NCI-H748 (cell line): ENCODE data around the gene GNG8.

ENCODE experiments used
- DNase-seq: peaks from one replicate; lab custom pipeline; 2025; ENCODE audit not compliant: unreplicated experiment; lab: John Stamatoyannopoulos, UW

The GNG8 gene

DNA sequence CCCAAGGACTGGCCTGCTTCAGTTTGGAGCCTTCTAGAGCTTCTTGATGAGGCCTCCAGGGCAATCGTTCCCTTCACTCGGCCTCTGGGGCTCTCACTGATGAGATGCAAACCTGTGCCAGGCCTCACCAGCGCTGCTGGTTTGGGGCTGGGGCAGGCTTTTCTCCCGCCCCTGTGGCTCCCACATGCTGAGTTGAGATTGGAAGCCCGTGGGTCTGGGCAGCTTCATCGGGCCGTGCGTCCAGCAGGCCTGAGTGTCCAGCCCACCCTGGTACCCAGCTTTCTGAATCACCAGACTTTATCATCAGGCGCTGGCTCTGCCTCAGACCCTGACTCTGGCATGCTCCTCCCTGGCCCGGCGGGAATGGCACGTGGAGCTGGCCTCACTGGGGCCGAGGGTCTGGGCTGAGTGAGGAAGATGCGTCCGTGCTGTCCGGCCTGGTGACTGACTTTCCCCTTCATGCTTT, 30.6 kb downstream of the GNG8 start:
- no peak for DNase-seq

DNA sequence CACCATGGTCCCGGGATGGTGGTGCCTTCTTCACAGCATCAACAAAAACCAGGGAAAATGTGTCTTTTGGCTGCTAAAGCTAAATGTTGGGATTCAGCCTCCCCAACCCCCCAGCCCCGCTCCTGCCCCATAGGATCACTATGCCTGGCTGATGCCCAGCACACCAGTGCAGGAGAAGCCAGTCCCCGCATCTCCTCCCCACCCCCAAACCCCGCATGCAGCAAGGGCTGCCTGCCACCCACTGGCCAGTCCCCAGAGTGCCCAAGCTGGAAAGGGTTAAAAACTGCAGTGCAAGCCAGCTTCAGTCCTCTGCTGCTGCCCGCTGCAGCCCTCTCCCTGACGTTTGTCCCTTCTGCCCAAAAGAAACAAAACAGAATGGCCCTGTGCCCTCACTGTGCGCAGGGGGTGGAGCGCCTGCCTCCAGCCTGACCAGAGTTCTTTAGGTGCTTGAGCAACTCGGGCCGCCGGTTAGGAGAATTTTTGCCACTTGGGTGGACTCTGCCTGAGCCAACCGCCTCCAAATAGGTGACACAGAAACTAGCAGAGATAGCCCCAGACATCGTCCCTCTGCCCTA, 31.1 kb downstream of the GNG8 start:
- no peak for DNase-seq

DNA sequence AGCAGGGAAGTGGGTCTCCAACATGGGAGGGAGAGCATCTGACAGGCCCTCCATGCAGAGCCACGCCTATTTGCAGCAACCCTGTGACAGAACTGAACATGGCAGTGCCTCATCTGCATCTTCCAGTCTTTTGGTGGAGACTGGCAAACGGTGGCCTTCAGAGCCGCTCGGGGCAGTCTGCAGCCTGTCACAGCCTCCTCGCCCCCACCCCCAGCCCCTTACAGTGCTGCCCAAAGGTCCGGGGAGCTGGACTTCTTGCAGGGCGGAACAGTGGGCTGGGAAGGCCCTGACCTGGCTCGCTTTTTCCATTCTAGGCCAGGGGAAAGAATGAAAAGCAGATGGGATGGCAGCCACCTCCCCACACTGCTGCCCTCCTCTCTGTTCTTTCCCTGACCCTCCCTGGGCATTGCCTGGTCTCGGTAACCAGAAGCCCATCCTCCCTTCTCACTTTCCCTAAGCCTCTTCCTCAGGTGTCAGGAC, 32.2 kb downstream of the GNG8 start:
- no peak for DNase-seq

DNA sequence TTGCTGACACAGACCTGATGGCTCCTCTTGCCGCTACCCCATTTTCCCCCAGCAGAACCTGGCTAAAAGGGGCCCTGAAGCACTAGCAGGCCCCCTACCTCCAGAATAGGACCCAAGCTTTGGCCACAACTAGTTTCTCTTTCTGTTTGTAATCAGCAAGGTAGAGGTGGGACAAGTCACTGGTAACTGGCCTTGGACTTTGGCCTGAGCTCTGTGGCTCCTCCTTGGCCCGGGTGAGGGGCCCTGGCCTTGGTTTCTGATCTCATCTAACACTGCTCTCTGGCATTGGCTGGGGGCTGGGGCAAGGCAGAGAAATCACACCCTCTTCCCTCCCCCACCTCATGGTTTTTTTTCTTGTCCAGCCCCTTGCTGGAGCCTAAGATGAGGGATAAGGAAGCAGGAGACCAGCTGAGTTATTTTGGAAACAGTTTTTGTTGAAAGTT, 32.8 kb downstream of the GNG8 start:
- DNase-seq = no peak

DNA sequence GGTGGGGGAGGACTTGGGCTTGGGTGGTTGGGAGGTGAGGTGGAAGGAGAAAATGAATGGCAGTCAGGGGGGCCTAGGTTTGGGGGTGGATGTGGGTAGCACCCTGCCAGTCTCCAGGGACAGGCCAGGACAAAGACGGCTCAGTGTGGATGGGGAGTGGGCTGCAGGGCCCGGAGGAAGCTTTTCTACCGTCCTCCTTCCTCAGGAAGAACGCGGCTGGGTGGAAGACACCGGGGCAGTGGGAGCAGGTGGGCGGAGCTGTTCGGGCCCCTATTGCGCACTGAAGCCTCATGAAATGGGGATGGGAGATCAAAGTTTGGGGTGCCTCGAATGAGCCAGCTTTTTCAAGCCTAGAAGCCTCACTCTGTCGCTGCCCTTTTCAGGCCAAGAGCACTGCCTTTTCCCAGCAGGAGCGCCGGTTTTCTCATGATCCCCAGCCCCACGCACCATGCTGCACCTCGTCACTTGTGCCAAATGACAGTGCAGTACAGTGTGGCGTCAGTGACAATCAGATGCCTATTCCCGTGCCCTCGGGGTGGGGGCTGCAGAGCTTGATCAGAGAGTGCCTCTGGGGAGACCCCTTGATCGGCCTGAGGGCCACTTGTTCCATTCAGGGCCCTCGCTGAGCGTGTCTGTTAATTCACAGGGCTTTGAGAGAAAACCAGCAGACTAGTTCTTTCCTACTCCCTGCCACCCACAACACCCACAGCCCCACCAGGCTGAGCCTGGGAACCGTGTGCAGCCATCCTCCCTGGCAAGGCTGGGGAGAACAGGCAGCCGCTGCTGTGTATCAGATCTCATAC, 33.4 kb downstream of the GNG8 start:
- DNase-seq = no peak

DNA sequence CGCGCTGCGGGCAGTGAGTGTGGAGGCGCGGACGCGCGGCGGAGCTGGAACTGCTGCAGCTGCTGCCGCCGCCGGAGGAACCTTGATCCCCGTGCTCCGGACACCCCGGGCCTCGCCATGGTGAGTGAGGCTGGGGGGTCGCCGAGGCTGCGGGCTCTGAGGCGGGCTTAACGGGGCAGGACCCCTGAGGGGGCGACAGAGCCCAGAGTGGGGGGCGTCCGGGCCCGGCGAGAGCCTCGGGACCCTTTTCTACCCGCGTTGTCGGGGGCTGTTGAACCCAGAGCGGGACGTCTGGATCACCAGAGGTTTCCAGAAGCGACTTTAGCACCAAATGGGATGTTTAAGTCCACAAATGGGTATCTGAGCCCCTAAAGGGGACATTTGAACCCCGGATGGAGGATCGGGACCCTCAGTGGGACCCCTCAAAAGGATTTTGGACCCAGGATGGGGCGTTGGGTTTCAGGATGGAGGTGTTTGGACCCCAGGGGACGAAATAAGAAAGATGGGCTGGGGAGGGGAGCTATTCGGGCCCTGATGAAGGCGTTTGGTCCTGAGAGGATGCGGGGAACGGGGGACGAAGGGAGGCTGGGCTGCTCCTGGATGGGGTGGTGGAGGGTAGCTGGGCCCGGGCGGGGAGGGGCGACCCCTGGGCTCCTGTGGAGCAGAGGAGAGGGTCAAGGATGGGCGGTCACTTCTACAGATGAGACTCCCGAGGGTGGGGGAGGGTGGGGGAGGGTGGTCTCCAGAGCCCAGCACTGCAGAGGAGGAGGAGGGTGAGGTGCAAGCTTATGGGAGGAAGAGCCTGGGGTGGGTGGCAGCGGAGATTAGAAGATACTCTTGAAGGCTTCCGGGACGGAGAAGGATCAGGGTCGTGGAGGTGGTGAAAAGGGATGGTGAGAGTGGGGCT, 34.4 kb downstream of the GNG8 start, which contains the start of gene CALM3:
Gene CALM3 (plus strand): TSS at position 13 of the 907 bp plus-strand sequence. CDS start 105 bp downstream, at position 118.
- peak; percentile 52 for DNase-seq

DNA sequence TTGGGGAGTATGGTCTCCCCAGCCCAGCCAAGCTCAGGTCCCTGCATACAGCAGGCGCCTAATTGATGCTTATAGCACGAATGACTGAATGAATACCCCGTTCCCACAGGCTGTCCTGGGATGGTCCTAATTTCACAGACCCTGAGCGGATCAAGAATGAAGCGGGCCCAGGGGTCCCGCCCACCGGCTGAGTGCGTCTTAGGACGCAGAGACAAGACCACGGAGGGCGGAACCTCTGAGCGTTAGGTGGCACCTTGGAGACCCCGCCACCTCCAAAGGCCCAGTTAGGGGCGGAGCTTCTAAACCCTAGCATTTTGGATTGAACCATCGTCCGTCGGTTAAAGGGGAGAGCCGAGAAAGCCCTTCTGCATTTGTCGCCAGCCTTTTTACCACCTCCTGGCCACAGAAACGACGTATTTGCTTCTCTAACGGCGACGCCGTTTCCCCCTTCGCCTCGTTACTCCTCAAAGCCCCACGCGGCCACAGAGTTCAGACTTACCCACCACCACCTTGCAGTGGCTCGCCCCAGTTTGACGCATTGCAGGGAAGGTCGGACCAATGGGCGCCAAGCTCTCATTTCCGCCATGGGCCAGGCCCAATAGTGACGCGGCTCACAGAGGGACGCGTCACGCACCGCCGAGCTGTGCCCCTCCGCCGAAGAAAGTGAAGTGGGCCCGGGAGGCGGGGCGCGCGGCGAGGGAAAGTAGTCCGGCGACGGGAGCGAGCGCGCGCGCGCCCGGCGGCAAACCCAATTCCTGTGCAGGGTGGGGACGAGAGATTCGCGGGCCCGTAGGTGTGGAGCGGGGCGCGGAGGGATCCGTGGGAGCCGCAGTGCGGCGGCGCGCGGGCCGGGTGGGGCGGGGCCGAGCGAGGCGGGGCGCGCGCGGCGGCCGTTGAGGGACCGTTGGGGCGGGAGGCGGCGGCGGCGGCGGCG, 35.4 kb downstream of the GNG8 start:
- DNase-seq = peak; percentile 99

DNA sequence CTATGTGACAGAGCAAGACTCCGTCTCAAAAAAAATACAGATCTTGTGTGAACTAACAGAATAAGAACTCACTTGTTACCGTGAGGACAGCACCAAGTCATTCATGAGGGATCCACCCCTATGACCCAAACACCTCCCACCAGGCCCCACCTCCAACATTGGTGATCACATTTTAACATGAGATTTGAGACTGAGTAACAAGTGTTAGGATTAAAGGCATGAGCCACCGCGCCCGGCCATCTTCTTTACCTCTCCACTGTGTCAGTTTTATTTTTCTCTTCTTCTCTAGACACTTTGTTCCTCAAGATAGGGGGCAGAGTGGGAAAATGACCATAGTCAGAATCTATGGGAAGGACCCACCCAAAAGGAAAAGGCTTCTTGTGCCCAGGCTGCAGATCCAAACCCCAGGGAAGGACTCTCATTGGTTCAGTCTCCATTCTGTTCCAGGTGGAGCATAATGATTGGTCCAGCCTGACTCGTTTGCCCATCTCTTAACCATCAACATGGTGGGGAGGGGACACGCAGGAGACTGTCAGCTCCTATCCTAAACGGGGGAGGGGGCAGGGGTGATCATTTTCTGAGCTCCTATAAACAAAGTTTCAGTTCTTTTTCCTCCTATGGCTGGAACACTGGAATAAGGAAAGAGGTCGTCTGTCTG, 36.2 kb downstream of the GNG8 start:
- DNase-seq = no peak

DNA sequence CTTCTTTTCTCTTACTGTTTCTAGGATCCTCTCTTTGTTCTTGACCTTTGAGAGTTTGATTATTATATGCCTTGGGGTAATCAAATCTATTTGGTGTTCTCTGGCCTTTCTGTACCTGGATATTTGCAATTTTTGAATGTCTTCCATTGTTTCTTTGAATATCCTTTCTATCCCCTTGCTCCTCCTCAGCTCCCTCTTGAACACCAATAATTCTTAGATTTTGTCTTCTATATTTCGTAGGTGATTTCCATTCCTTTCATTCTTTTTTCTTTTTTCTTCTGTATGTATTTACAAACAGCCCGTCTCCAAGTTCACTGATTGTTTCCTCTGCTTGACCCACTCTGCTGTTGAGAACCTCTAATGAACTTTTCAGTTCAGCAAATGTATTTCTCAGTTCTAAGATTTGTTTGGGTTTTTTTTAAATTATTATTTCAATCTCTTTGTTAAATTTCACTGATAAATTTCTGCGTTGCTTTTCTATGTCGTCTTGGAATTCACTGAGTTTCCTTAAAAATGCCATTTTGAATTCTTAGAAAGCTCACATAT, 37.6 kb downstream of the GNG8 start:
- DNase-seq = no peak

DNA sequence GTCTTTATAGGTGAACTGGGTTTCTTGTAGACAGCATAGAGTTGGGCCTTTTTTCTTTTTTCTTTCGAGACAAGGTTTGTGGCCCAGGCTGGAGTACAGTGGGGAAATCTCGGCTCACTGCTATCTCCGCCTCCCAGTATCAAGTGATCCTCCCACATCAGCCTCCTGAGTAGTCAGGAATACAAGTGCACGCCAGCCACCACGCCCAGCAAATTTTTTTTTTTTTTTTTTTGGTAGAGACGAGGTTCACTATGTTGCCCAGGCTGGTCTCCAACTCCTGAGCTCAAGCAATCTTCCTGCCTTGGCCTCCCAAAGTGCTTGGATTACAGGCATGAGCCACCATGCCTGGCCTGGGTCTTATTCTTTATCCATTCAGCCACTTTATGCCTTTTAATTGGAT, 40.0 kb downstream of the GNG8 start:
- DNase-seq = no peak

DNA sequence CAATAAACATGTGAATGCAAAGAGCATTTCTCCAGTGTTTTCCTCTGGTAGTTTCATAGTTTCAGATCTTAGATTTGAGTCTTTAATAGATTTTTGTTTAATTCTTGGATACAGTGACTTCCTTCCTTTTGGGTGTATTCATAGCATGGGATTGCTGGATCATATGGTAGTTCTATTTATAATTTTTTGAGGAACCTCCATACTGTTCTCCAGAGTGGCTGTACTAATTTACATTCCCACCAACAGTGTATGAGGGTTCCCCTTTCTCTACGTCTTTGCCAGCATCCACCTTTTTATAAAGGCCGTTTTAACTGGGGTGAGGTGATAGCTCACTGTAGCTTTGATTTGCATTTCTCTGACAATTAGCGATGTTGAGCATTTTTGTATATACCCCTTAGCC, 44.1 kb downstream of the GNG8 start:
- no peak for DNase-seq

DNA sequence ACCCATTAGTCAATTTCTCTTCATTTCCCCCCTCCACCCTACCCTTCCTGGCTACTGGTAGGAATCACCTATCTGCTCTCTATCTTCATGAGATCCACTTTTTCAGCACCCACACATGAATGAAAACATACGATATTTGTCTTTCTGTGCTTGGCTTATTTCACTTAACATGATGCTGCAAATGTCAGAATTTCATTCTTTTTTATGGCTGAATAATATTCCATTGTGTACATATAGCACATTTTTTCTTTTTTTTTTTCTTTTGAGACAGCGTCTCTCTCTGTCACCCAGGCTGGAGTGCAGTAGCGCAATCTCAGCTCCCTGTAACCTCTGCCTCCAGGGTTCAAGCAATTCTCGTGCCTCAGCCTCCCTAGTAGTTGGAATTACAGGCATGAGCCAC, 44.7 kb downstream of the GNG8 start:
- DNase-seq = no peak

DNA sequence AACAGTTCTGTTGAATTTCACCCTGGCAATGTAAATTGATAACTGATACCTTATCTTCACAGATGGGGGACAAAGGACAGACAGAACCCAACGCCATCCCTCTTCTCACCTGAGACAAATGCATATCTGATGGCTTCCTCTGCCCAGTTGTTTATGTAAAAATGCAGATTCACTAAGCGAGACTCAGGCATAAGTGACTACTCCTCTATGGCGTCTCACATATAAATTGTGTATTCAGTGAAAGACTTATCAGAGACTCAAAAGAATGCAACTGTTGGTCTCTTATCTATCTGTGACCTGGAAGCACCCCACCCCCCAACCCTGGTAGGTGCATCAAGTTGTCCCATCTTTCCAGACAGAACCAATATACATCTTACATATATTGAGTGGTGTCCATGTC, 48.1 kb downstream of the GNG8 start:
- no peak for DNase-seq

DNA sequence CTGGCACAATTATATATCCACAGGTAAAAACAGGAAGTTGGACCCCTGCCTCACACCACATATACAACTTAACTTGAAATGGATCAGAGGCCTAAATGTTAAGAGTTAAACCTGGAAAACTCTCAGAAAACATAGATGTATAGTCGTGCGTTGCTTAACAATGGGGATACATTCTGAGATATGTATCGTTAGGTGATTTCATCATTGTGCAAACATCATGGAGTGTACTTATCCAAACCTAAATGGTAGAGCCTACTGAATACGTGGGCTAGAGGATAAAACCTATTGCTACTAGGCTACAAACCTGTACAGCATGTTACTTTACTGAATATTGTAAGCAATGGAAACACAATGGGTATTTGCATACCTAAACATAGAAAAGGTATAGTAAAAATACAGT, 49.7 kb downstream of the GNG8 start:
- DNase-seq = no peak

DNA sequence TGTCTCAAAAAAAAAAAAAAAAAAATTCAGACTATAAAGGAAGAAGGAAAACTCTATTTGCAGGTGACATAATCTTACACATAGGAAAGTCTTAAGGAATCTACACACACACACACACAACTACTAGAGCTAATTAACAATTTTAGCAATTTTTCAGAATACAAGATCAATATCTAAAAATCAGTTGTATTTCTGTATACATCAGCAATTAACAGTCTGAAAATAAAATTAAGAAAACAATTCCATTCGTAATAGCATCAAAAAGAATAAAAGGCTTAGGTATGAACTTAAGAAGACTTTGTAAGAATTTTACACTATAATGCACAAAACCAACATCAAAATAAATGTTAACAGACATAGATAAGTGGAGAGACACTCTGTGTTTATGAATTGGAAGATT, 50.5 kb downstream of the GNG8 start:
- no peak for DNase-seq
